ENCODE measurements around the gene LGSN. TPM values are rescaled to one million over a fixed set of nuclear protein-coding genes. Genes with fewer than 3 reads are reported as not detected.

Gene LGSN
- total and polyA plus RNA-seq, 2 of the 13 experiments (the other 11 are each of a cell fraction or from before 2014, with no cell fraction given), result 0.13 to 0.63 TPM

- no peak for TF ChIP-seq FOXO4 (CRISPR knock-in tag; conservative IDR thresholded peaks at IDR 0.05)
- TF ChIP-seq ZNF230 (CRISPR knock-in tag; IDR thresholded peaks at IDR 0.05), result no peak
- no peak for TF ChIP-seq CREB3 (CRISPR knock-in tag; IDR thresholded peaks at IDR 0.05)
These were observed 12.1 kb downstream of the LGSN start (continued) for GRCh38 chr6:63307581-63308246.

GRCh38 chr6:63306420-63306819, 13.4 kb downstream of the LGSN start:
- Histone ChIP-seq H3K4me3 (replicated peaks in 1 of 3; ENCODE audit: insufficient read depth in 1 of 3, low read depth in 2 of 3, low read length in 3 of 3) (no peak overlapping the region), H3K4me1 (ENCODE audit: insufficient read depth, low read length) (peaks cover 18% of the 10 kb centered on the region), H3K9ac (ENCODE audit: insufficient read depth, low read depth, low read length) (no peak overlapping the region), H3K36me3 (replicated peaks in 1 of 2; ENCODE audit: control insufficient read depth in 1 of 2, insufficient read depth in 2 of 2, low read length in 2 of 2) (no peaks in the 10 kb centered on the region), H3K9me3 (ENCODE audit: low read length) (no peaks in the 10 kb centered on the region), H4K20me1 (ENCODE audit: insufficient read depth, low read length) (no peaks in the 10 kb centered on the region), H3K27me3 (ENCODE audit: control insufficient read depth in 1 of 2, insufficient read depth in 2 of 2, low read length in 2 of 2) (no peaks in the 10 kb centered on the region), H2AFZ (ENCODE audit: low read length) (no peak overlapping the region), H3K4me2 (ENCODE audit: low read depth, low read length) (no peak overlapping the region), H3K27ac (ENCODE audit: extremely low read length, insufficient read depth, low read length) (no peak overlapping the region), H3K79me2 (ENCODE audit: insufficient read depth, low read length) (no peaks in the 10 kb centered on the region)
- intact Hi-C loops (cut with micrococcal nuclease; ENCODE audit: unreplicated experiment) (no loop called here), in situ Hi-C loops (cut with HindIII; ENCODE audit: extremely low pct_ligation_motif_present, low pct_unique_long_range_greater_than_20kb) (no loop called here)
- ChIA-PET POLR2A (no interaction called here), CTCF (ENCODE audit: low intra/inter-chr PET ratio, low total read pairs) (no interaction called here)
- TF ChIP-seq NCOA5 (CRISPR knock-in tag; IDR thresholded peaks at IDR 0.05), result no peak
- TF ChIP-seq ZIK1 (CRISPR knock-in tag; IDR thresholded peaks at IDR 0.05; ENCODE audit: borderline replicate concordance, low read depth), result no peak
- DNase-seq (ENCODE audit: low spot score), result no peak
- no peak for FAIRE-seq
- WGBS (ENCODE audit: low lambda C conversion rate), result 26% methylated on average over 3 of the region's 3 CpGs
- ATAC-seq, result no peak
- BruUV-seq (replicated peaks), result no TSS peak

Measured in HepG2 (cell line).